Mesenchymal stem cell (in vitro differentiated cells and primary cell): ENCODE results near the gene MYO1E.

ENCODE experiments used
- DNase-seq: peaks from one replicate; pipeline ENCODE4 v3.0.0-alpha.2; 2013
- H2AFZ ChIP-seq: one replicate; pipeline ENCODE4 v1.6.1; 2013; ENCODE audit warnings: low read depth, mild to moderate bottlenecking, control low read depth, inconsistent platforms, low read length, moderate library complexity
- H2AK5ac ChIP-seq: 2 replicates; pipeline ENCODE4 v1.6.1; 2013; ENCODE audit warnings: low read length, moderate library complexity, mild to moderate bottlenecking, inconsistent platforms; ENCODE audit not compliant: severe bottlenecking
- H2BK120ac ChIP-seq: one replicate; pipeline ENCODE4 v1.6.1; 2013; ENCODE audit warnings: low read depth, mild to moderate bottlenecking, inconsistent platforms, low read length, moderate library complexity
- H2BK12ac ChIP-seq, 2 experiments: one replicate each; pipeline ENCODE4 v1.6.1; 2013; ENCODE audit warnings: inconsistent platforms in 2 of 2, low read length in 2 of 2, mild to moderate bottlenecking in 2 of 2, moderate library complexity in 2 of 2, control low read depth in 1 of 2
- H2BK15ac ChIP-seq: one replicate; pipeline ENCODE4 v1.6.1; 2013; ENCODE audit warnings: mild to moderate bottlenecking, low read depth, inconsistent platforms; ENCODE audit not compliant: poor library complexity, severe bottlenecking
- H2BK5ac ChIP-seq: 2 replicates; pipeline ENCODE4 v1.6.1; 2013; ENCODE audit warnings: low read depth, mild to moderate bottlenecking, low read length, control low read depth, inconsistent platforms; ENCODE audit not compliant: poor library complexity, severe bottlenecking
- H3K14ac ChIP-seq, 2 experiments: one replicate each; pipeline ENCODE4 v1.6.1; 2013; ENCODE audit warnings: inconsistent platforms in 2 of 2, low read length in 2 of 2, control low read depth in 1 of 2, mild to moderate bottlenecking in 1 of 2, moderate library complexity in 1 of 2
- H3K18ac ChIP-seq, 2 experiments: one replicate each; pipeline ENCODE4 v1.6.1; 2013; ENCODE audit warnings: inconsistent platforms in 2 of 2, low read length in 2 of 2, control low read depth in 1 of 2, low read depth in 1 of 2, mild to moderate bottlenecking in 1 of 2
- H3K23ac ChIP-seq, 2 experiments: one replicate each; pipeline ENCODE4 v1.6.1; 2013; ENCODE audit warnings: inconsistent platforms in 2 of 2, low read length in 2 of 2, mild to moderate bottlenecking in 2 of 2, moderate library complexity in 2 of 2, control low read depth in 1 of 2
- H3K27ac ChIP-seq: 2 replicates; pipeline ENCODE4 v1.5.1; 2013; ENCODE audit warnings: mild to moderate bottlenecking, moderate library complexity, low read length, control low read depth, inconsistent platforms; ENCODE audit not compliant: poor library complexity, severe bottlenecking
- H3K27me3 ChIP-seq, 2 experiments: 2 replicates each; pipeline versions ENCODE4 v1.6.1 to v1.7.0; 2013; ENCODE audit warnings: low read length in 2 of 2, mild to moderate bottlenecking in 2 of 2, moderate library complexity in 2 of 2, control low read depth in 1 of 2, inconsistent platforms in 1 of 2; ENCODE audit not compliant: control insufficient read depth in 1 of 2, insufficient read depth in 1 of 2
- H3K36me3 ChIP-seq, 2 experiments: 2 replicates each; pipeline versions ENCODE4 v1.6.1 to v1.7.0; 2013; ENCODE audit warnings: low read length in 2 of 2, control low read depth in 1 of 2, inconsistent platforms in 1 of 2, low read depth in 1 of 2, mild to moderate bottlenecking in 1 of 2; ENCODE audit not compliant: insufficient read depth in 2 of 2, control insufficient read depth in 1 of 2
- H3K4ac ChIP-seq, 2 experiments: one replicate each; pipeline ENCODE4 v1.6.1; 2013; ENCODE audit warnings: inconsistent platforms in 2 of 2, low read length in 2 of 2, mild to moderate bottlenecking in 2 of 2, moderate library complexity in 2 of 2, control low read depth in 1 of 2, low read depth in 1 of 2
- H3K4me1 ChIP-seq: 2 replicates; pipeline ENCODE4 v1.6.1; 2013; ENCODE audit warnings: low read depth, low read length, control low read depth; ENCODE audit not compliant: control insufficient read depth, insufficient read depth
- H3K4me2 ChIP-seq: 2 replicates; pipeline ENCODE4 v1.6.1; 2013; ENCODE audit warnings: low read length, mild to moderate bottlenecking, inconsistent platforms; ENCODE audit not compliant: poor library complexity, severe bottlenecking
- H3K4me3 ChIP-seq, 2 experiments: 2 replicates each; pipeline versions ENCODE4 v1.5.1 to v1.7.0; 2013; ENCODE audit warnings: low read length in 2 of 2, mild to moderate bottlenecking in 2 of 2, control low read depth in 1 of 2, low read depth in 1 of 2; ENCODE audit not compliant: insufficient read depth in 1 of 2
- H3K79me1 ChIP-seq: replicated peaks from 2 replicates; pipeline ENCODE4 v1.6.1; 2013; ENCODE audit warnings: mild to moderate bottlenecking, control low read depth, low read length, inconsistent platforms; ENCODE audit not compliant: poor library complexity, severe bottlenecking
- H3K9ac ChIP-seq: 2 replicates; pipeline ENCODE4 v1.7.0; 2013; ENCODE audit warnings: mild to moderate bottlenecking, low read length, moderate library complexity
- H3K9me3 ChIP-seq: 2 replicates; pipeline ENCODE4 v1.7.0; 2013; ENCODE audit warnings: mild to moderate bottlenecking, low read length; ENCODE audit not compliant: control insufficient read depth
- H4K8ac ChIP-seq: one replicate; pipeline ENCODE4 v1.6.1; 2013; ENCODE audit warnings: inconsistent platforms, mild to moderate bottlenecking, low read length, moderate library complexity
- H4K91ac ChIP-seq: one replicate; pipeline ENCODE4 v1.6.1; 2013; ENCODE audit warnings: mild to moderate bottlenecking, low read length, inconsistent platforms
- WGBS: methylation state at CpG from one replicate; pipeline ENCODE4 v1.1.7; 2013; ENCODE audit warnings: mixed read lengths; 5-methylcytosine and 5-hydroxymethylcytosine counted together

Gene MYO1E

GRCh38 chr15:59379531-59379930, 6.9 kb upstream of the MYO1E start:
- Histone ChIP-seq H3K79me1 (no peaks in the 10 kb centered on the region), H3K9me3 (no peaks in the 10 kb centered on the region), H4K91ac (no peak overlapping the region), H2BK12ac (no peak overlapping the region), H3K27me3 (no peaks in the 10 kb centered on the region), H2BK120ac (no peak overlapping the region), H2BK15ac (no peak overlapping the region), H3K18ac (no peak overlapping the region), H4K8ac (no peak overlapping the region), H3K27ac (no peak overlapping the region), H3K9ac (no peak overlapping the region), H3K4me2 (no peak overlapping the region), H2BK5ac (no peak overlapping the region), H3K36me3 (peaks cover 0 to 7% of the 10 kb centered on the region in 2 experiments), H2AFZ (no peak overlapping the region), H3K14ac (no peak overlapping the region), H3K4me3 (no peak overlapping the region), H3K23ac (no peak overlapping the region), H3K4ac (no peak overlapping the region), H3K4me1 (peaks cover 3% of the 10 kb centered on the region), H2AK5ac (no peak overlapping the region)
- no peak for DNase-seq
- WGBS: 91% methylated on average over 1 of the region's 1 CpG

DNA sequence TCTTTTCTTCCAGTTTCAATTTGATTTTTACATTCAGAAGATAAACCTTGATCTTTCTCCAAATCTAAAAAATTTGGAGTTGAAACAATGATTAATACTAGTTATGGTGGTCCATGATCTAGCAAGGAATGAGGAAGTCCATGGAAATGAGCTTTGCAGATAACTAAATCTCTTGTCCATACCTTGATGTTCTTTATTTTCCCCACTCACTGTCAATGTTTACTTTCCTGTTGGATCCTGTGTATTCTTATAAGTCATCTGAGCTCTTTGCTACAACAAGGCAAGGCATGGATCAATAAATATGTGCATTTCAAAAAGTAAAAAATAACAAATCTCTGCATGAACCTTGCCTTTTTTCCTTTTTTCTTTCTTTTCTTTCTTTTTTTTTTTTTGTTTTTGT, 6.2 kb upstream of the MYO1E start:
- Histone ChIP-seq H3K4ac (no peak overlapping the region), H2AFZ (no peak overlapping the region), H3K23ac (no peak overlapping the region), H2BK120ac (no peak overlapping the region), H3K79me1 (no peaks in the 10 kb centered on the region), H3K9me3 (no peaks in the 10 kb centered on the region), H3K27me3 (no peaks in the 10 kb centered on the region), H3K18ac (no peak overlapping the region), H4K8ac (no peak overlapping the region), H3K4me3 (no peak overlapping the region), H3K4me1 (peaks cover 3% of the 10 kb centered on the region), H4K91ac (no peak overlapping the region), H2BK15ac (no peak overlapping the region), H3K9ac (no peak overlapping the region), H2BK12ac (no peak overlapping the region), H2BK5ac (no peak overlapping the region), H3K27ac (no peak overlapping the region), H2AK5ac (no peak overlapping the region), H3K14ac (no peak overlapping the region), H3K4me2 (no peak overlapping the region), H3K36me3 (peaks cover 0 to 7% of the 10 kb centered on the region in 2 experiments)
- no peak for DNase-seq

GRCh38 chr15:59377924-59378323, 5.3 kb upstream of the MYO1E start:
- no peak overlapping the region for H4K8ac ChIP-seq
- no peak overlapping the region for H3K23ac ChIP-seq
- H4K91ac ChIP-seq: no peak overlapping the region
- 77% methylated on average over 2 of the region's 3 CpGs for WGBS
- H3K9me3 ChIP-seq: no peaks in the 10 kb centered on the region
- no peak overlapping the region for H3K4ac ChIP-seq
- H3K18ac ChIP-seq: no peak overlapping the region
- no peak overlapping the region for H3K27ac ChIP-seq
- H2BK120ac ChIP-seq: no peak overlapping the region
- H3K9ac ChIP-seq: no peak overlapping the region
- no peak overlapping the region for H2BK12ac ChIP-seq
- no peak overlapping the region for H3K4me3 ChIP-seq
- H3K14ac ChIP-seq: no peak overlapping the region
- no peak overlapping the region for H3K4me2 ChIP-seq
- no peak overlapping the region for H2BK5ac ChIP-seq
- H3K4me1 ChIP-seq: peaks cover 3% of the 10 kb centered on the region
- no peak overlapping the region for H2BK15ac ChIP-seq
- peaks cover 0 to 7% of the 10 kb centered on the region in 2 experiments for H3K36me3 ChIP-seq
- DNase-seq: no peak
- H2AFZ ChIP-seq: no peak overlapping the region
- H3K27me3 ChIP-seq: no peaks in the 10 kb centered on the region
- H2AK5ac ChIP-seq: no peak overlapping the region
- no peaks in the 10 kb centered on the region for H3K79me1 ChIP-seq

- no peak overlapping the region for H2BK120ac ChIP-seq
- H3K23ac ChIP-seq: no peak overlapping the region
- no peak overlapping the region for H2AK5ac ChIP-seq
- no peak overlapping the region for H2AFZ ChIP-seq
- peaks cover 3% of the 10 kb centered on the region for H3K4me1 ChIP-seq
- H2BK5ac ChIP-seq: no peak overlapping the region
- no peak overlapping the region for H2BK15ac ChIP-seq
- no peaks in the 10 kb centered on the region for H3K9me3 ChIP-seq
- H3K27ac ChIP-seq: no peak overlapping the region
- H3K4ac ChIP-seq: no peak overlapping the region
- H3K14ac ChIP-seq: no peak overlapping the region
- no peaks in the 10 kb centered on the region for H3K27me3 ChIP-seq
- no peak for DNase-seq
- peaks cover 0 to 2% of the 10 kb centered on the region in 2 experiments for H3K36me3 ChIP-seq
- H3K18ac ChIP-seq: no peak overlapping the region
- no peak overlapping the region for H2BK12ac ChIP-seq
- no peak overlapping the region for H4K91ac ChIP-seq
- no peak overlapping the region for H3K4me2 ChIP-seq
- no peak overlapping the region for H4K8ac ChIP-seq
- no peaks in the 10 kb centered on the region for H3K79me1 ChIP-seq
- no peak overlapping the region for H3K9ac ChIP-seq
- H3K4me3 ChIP-seq: no peak overlapping the region
- WGBS: 90% methylated on average over 2 of the region's 2 CpGs
Observed at GRCh38 chr15:59376733-59377132, 4.1 kb upstream of the MYO1E start.
